Panc1 (cell line): ENCODE results near the gene USH1G. TPM values are rescaled to one million over a fixed set of nuclear protein-coding genes. Genes with fewer than 3 reads are reported as not detected.

Source experiments
- ATAC-seq: fragments of 200-7000 bp; cut with Tn5 transposase; 2 replicates; pipeline ENCODE4 v1.9.1; 2020; ENCODE audit warnings: mild to moderate bottlenecking, moderate library complexity
- BruUV-seq: library from RNA; stranded (reverse); fragments of 400-500 nt; replicated peaks from 2 replicates; lab custom pipeline; 2021; lab: Mats Ljungman, UMichigan
- CTCF ChIA-PET: fragments of 300-600 bp; sonication (Branson Sonifier 250); formaldehyde crosslinking; loops from one replicate; lab custom pipeline; 2022; ENCODE audit warnings: antibody characterized with exemption; lab: Charles Lee
- POLR2A ChIA-PET: fragments of 300-600 bp; sonication (Branson Sonifier 250); formaldehyde crosslinking; loops from one replicate; lab custom pipeline; 2022; ENCODE audit warnings: antibody characterized with exemption; lab: Charles Lee
- DNase-seq: peaks from one replicate; pipeline ENCODE4 v3.0.0-alpha.2; 2010; ENCODE audit warnings: low read depth, low spot score
- H3K27ac ChIP-seq: 2 replicates; pipeline ENCODE4 v1.5.1; 2011; ENCODE audit warnings: mild to moderate bottlenecking, low read length, inconsistent platforms
- H3K27me3 ChIP-seq: fragments of 200-500 bp; sonication (Bioruptor generic); 2 replicates; pipeline ENCODE4 v1.6.0; 2014; ENCODE audit warnings: low read length, inconsistent platforms; ENCODE audit not compliant: control insufficient read depth, insufficient read depth
- H3K36me3 ChIP-seq: fragments of 200-500 bp; sonication (Bioruptor generic); 2 replicates; pipeline ENCODE4 v1.5.1; 2014; ENCODE audit warnings: inconsistent platforms, mild to moderate bottlenecking, low read length, moderate library complexity; ENCODE audit not compliant: control insufficient read depth, insufficient read depth
- H3K4me1 ChIP-seq: 2 replicates; pipeline ENCODE4 v1.5.1; 2011; ENCODE audit warnings: inconsistent platforms, mild to moderate bottlenecking, low read length, moderate library complexity; ENCODE audit not compliant: control insufficient read depth, insufficient read depth
- H3K4me3 ChIP-seq, 2 experiments: 2 replicates each; pipeline ENCODE4 v1.5.1; 2011 to 2012; ENCODE audit warnings: low read depth in 2 of 2, low read length in 2 of 2, mild to moderate bottlenecking in 2 of 2, inconsistent platforms in 1 of 2, moderate library complexity in 1 of 2
- H3K9me3 ChIP-seq: fragments of 200-500 bp; sonication (Bioruptor generic); 2 replicates; pipeline ENCODE4 v1.5.1; 2014; ENCODE audit warnings: low read depth, mild to moderate bottlenecking, inconsistent platforms, low read length, moderate library complexity; ENCODE audit not compliant: control insufficient read depth, insufficient read depth
- POLR2AphosphoS5 ChIP-seq: IDR thresholded peaks from 2 replicates; pipeline ENCODE4 v1.6.1; 2012; ENCODE audit warnings: mild to moderate bottlenecking, low read depth, low read length, moderate library complexity
- SIN3A ChIP-seq: IDR thresholded peaks from 2 replicates; pipeline ENCODE4 v1.6.1; 2012; ENCODE audit warnings: low read depth, mild to moderate bottlenecking, low read length, moderate library complexity, borderline replicate concordance; ENCODE audit not compliant: insufficient read depth
- TCF7L2 ChIP-seq: IDR thresholded peaks from 2 replicates; pipeline ENCODE4 v1.6.1; 2011; ENCODE audit warnings: mild to moderate bottlenecking, low read depth, low read length, inconsistent platforms
- in situ Hi-C: cut with HindIII; loops from 2 replicates; pipeline ENCODE4 v1.10.0; 2016; ENCODE audit warnings: low sequenced_read_pairs, low pct_unique_long_range_greater_than_20kb
- intact Hi-C: fragments of 100-400 bp; cut with micrococcal nuclease; formaldehyde crosslinking; loops from one replicate; pipeline ENCODE4 v1.10.0; 2022; ENCODE audit not compliant: unreplicated experiment
- total RNA-seq: library from RNA; stranded (reverse); gene quantifications from one replicate; pipeline ENCODE4 v1.2.1, GENCODE V29; 2021; ENCODE audit not compliant: unreplicated experiment
- TF ChIP-seq, protein P1 (sequence below), 2 experiments: IDR thresholded peaks; 2 replicates each; pipeline ENCODE4 v1.6.1; 2011 to 2012; ENCODE audit warnings: low read depth in 2 of 2, control low read depth in 1 of 2, low read length in 1 of 2, mild to moderate bottlenecking in 1 of 2, moderate library complexity in 1 of 2; ENCODE audit not compliant: insufficient read depth in 1 of 2
- TF ChIP-seq, protein P2 (sequence below): fragments of 450-650 bp; IDR thresholded peaks from 2 replicates; pipeline ENCODE4 v1.5.1; 2017; ENCODE audit warnings: mild to moderate bottlenecking

USH1G gene
- total RNA-seq, 1 experiment from 2014 or later, result not detected

DNA sequence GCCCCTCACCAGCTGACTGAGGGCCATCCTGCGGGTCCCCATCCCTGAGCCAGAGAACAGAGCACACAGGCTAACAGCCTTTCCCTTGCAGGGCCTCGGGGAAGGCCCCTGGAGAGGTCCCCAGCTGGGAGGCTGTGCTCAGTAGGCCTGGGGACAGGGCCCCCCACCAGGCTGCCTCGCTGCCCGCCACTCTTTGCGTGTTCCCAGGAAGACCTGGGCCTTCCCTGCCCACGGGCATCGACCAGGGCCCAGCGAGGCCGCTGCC lies 48.7 kb upstream of the USH1G start:
- Histone ChIP-seq H3K27ac (no peak overlapping the region), H3K9me3 (no peaks in the 10 kb centered on the region), H3K4me1 (peaks cover 4% of the 10 kb centered on the region; the same call in 1 of the 2 replicates), H3K4me3 (peak overlapping the region; percentile 52 to 58), H3K36me3 (no peaks in the 10 kb centered on the region), H3K27me3 (no peaks in the 10 kb centered on the region)
- in situ Hi-C loops, result no loop called here
- no peak for DNase-seq
- BruUV-seq, result no TSS peak
- POLR2A ChIA-PET, result no interaction called here
- TF ChIP-seq, protein P1, sequence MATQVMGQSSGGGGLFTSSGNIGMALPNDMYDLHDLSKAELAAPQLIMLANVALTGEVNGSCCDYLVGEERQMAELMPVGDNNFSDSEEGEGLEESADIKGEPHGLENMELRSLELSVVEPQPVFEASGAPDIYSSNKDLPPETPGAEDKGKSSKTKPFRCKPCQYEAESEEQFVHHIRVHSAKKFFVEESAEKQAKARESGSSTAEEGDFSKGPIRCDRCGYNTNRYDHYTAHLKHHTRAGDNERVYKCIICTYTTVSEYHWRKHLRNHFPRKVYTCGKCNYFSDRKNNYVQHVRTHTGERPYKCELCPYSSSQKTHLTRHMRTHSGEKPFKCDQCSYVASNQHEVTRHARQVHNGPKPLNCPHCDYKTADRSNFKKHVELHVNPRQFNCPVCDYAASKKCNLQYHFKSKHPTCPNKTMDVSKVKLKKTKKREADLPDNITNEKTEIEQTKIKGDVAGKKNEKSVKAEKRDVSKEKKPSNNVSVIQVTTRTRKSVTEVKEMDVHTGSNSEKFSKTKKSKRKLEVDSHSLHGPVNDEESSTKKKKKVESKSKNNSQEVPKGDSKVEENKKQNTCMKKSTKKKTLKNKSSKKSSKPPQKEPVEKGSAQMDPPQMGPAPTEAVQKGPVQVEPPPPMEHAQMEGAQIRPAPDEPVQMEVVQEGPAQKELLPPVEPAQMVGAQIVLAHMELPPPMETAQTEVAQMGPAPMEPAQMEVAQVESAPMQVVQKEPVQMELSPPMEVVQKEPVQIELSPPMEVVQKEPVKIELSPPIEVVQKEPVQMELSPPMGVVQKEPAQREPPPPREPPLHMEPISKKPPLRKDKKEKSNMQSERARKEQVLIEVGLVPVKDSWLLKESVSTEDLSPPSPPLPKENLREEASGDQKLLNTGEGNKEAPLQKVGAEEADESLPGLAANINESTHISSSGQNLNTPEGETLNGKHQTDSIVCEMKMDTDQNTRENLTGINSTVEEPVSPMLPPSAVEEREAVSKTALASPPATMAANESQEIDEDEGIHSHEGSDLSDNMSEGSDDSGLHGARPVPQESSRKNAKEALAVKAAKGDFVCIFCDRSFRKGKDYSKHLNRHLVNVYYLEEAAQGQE (IDR thresholded peaks at IDR 0.05; ENCODE audit: insufficient read depth in 1 of 2, low read depth in 2 of 2, low read length in 1 of 2), result no peak
- no peak for TF ChIP-seq POLR2AphosphoS5
- TF ChIP-seq TCF7L2, result no peak
- TF ChIP-seq SIN3A, result no peak
- intact Hi-C loops, result loop anchor here (10.0 kb wide), 1 partner anchor 133 kb away; the partner anchor contains the start of gene ARMC7
- CTCF ChIA-PET, result interaction anchor here (0.5 to 1.8 kb wide), 5 partner anchors 10 to 321 kb away, joined by 3 to 10 read pairs (median 3); partner anchors contain the start of gene OTOP2
- peak; percentile 37 for ATAC-seq

DNA sequence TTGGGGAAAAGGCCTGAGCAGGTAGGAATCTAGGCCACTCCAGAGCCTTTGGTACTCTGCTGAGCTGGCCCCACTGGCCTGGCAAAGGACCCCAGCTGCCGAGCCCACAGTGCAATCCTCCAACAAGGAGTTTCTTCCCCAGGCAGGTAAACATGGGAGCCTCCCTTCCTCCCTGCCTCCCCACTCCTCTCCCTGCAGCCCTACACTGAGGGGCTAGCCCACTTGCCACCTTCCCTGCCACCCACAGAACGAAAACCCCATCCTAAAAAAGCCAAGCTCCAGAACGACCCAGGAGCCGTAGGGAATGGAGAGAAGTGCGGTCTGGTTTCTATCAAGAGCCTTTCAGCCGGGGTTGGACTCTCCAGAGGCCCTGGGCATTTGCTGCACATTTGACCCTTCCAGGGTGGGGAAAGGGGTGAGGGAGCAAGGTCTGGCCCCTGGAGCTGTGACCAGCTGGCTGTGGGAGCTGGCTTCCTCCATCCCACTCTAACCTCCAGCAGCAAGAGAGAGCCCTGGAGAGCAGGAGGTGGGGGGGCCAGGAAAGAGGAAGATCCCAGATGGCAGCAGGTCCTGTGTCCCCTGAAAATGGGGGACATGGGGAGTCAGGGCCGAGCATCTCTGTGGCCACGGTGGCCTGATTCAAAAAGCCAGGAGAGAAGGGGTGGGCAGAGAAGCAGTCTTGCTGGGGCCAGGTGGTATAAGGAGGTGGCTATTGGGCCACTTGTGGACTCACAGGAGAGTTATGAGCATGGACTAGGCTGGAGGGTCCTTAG lies 48.2 kb upstream of the USH1G start:
- DNase-seq, result no peak
- no TSS peak for BruUV-seq
- H3K9me3 ChIP-seq, result no peaks in the 10 kb centered on the region
- in situ Hi-C loops, result no loop called here
- no peak overlapping the region for H3K27ac ChIP-seq
- TF ChIP-seq POLR2AphosphoS5 (no peak), TCF7L2 (no peak), SIN3A (no peak)
- TF ChIP-seq, protein P2, sequence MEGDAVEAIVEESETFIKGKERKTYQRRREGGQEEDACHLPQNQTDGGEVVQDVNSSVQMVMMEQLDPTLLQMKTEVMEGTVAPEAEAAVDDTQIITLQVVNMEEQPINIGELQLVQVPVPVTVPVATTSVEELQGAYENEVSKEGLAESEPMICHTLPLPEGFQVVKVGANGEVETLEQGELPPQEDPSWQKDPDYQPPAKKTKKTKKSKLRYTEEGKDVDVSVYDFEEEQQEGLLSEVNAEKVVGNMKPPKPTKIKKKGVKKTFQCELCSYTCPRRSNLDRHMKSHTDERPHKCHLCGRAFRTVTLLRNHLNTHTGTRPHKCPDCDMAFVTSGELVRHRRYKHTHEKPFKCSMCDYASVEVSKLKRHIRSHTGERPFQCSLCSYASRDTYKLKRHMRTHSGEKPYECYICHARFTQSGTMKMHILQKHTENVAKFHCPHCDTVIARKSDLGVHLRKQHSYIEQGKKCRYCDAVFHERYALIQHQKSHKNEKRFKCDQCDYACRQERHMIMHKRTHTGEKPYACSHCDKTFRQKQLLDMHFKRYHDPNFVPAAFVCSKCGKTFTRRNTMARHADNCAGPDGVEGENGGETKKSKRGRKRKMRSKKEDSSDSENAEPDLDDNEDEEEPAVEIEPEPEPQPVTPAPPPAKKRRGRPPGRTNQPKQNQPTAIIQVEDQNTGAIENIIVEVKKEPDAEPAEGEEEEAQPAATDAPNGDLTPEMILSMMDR, result no peak
- TF ChIP-seq, protein P1 (IDR thresholded peaks at IDR 0.05; ENCODE audit: insufficient read depth in 1 of 2, low read depth in 2 of 2, low read length in 1 of 2), result no peak
- ChIA-PET POLR2A (no interaction called here), CTCF (interaction anchor here (0.5 to 1.8 kb wide), 5 partner anchors 9 to 321 kb away, joined by 3 to 10 read pairs (median 3); no protein-coding TSS in a partner anchor)
- peak overlapping the region; percentile 52 to 58 for H3K4me3 ChIP-seq
- H3K36me3 ChIP-seq, result no peaks in the 10 kb centered on the region
- intact Hi-C loops, result loop anchor here (10.0 kb wide), 1 partner anchor 134 kb away; the partner anchor contains the start of gene ARMC7
- peaks cover 4% of the 10 kb centered on the region; the same call in 1 of the 2 replicates for H3K4me1 ChIP-seq
- no peak for ATAC-seq
- no peaks in the 10 kb centered on the region for H3K27me3 ChIP-seq
